ENCODE results near the gene SLC22A23.

The SLC22A23 gene

DNA sequence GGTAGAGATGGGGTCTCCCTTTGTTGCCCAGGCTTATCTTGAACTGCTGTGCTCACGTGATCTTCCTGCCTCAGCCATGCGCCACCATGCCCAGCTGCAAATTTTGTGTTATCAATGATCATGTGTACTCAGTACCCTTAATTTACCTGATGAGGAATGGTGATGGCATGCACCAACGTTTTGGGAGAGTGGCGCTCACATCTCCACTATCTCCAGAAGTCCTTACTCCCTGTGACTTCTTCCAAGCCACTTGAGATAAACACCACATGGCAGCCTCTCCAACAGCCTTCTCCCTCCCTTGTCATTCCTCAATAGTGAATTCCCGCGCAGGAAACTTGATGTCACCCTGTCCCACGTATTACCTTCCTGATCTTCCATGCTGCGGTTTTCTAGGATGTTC, 140.0 kb downstream of the SLC22A23 start:
- no peak for DNase-seq (ENCODE audit: low read depth)

GRCh38 chr6:3316331-3316730, 140.5 kb downstream of the SLC22A23 start:
- DNase-seq (ENCODE audit: low read depth), result no peak

DNA sequence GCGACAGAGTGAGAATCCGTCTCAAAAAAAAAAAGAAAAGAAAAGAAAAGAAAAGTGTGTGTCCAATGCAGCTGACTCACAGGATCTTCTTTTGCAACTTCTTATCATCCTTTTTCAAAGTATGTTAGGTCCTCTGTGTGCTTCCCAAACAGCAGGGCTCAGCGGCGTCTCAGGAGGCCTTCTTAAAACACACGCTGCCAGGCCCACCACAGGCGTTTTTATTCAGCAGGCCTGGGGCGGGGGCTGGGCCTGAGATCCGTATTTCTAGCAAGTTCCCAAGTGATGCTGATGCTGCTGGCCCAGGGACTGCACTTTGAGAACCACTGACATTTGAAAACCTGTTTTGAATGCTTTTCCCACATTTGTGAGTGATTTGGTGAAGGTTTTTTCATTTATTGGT, 141.0 kb downstream of the SLC22A23 start:
- no peak for DNase-seq (ENCODE audit: low read depth)

- DNase-seq (ENCODE audit: low read depth), result no peak
Measured at GRCh38 chr6:3314621-3315467, 142.0 kb downstream of the SLC22A23 start.

DNA sequence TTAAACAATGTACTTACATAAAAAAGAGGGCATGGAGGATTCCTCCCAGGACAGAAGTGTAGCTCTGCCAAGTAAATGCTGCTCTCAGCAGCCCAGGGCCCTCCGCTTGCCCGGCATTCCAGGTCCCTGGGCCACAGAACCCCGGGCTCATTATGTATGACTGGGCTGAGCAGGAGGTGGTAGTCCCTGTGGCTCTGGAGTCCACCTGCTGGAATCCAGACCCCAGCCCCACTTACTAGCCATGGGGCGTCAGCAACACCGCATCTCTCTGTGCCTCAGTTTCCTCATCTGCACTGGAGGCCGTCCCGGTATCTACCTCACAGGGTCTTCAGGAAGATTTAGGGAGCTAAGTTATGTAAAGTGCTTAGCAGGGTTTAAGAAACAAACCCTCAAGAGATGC, 142.7 kb downstream of the SLC22A23 start:
- DNase-seq (ENCODE audit: low read depth), result no peak

DNA sequence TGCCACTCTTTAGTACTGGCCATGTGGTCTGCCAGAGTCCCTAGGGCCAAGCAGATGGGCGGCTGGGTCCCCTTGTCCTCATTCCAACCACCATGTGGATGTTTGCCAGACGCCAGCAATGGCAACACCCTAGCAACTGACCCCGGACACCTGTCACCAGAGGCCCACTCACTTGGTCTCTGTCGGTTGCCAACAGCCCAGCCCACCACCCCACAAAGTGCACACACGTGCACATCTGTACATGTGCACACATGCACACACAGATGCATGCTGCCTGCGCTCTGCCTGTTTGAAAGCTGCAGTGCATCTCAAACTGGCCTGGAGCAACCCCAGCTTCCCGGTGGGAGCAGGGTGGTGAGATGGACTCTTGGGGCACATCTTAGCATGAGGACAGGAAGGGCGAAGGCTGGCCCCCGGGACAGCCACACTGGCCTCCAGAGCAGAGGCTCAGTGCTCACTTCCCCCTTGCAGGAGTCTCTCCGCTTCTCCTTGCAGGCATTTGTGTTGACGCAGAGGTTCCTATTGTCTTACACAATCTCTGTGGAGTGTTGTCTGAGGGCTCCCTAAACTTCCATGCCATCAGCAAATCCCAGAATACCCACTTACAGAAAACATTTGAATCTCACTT, 144.1 kb downstream of the SLC22A23 start:
- DNase-seq (ENCODE audit: low read depth), result no peak

GRCh38 chr6:3311826-3312225, 145.0 kb downstream of the SLC22A23 start:
- DNase-seq (ENCODE audit: low read depth), result no peak

DNA sequence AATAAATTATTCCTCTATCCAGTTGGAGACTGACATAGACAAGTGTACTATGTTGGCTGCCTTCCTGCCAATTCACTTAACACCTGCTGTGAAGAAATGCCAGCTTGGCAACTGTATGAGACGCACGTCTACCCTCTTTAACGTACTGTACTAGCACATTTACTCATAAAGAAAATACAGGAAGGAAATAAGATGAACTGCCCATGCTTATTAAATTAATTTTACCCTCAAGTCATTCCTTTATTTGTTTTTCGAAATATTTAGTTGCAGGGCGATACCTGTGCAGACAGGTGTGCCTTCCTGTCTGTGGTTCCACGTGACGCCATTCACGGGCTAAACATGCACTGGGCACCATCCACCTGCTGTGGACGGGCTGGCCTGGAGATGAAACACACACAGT, 146.1 kb downstream of the SLC22A23 start:
- no peak for DNase-seq (ENCODE audit: low read depth)

- no peak for DNase-seq (ENCODE audit: low read depth)
Measured at GRCh38 chr6:3310051-3310448, 146.8 kb downstream of the SLC22A23 start.

DNA sequence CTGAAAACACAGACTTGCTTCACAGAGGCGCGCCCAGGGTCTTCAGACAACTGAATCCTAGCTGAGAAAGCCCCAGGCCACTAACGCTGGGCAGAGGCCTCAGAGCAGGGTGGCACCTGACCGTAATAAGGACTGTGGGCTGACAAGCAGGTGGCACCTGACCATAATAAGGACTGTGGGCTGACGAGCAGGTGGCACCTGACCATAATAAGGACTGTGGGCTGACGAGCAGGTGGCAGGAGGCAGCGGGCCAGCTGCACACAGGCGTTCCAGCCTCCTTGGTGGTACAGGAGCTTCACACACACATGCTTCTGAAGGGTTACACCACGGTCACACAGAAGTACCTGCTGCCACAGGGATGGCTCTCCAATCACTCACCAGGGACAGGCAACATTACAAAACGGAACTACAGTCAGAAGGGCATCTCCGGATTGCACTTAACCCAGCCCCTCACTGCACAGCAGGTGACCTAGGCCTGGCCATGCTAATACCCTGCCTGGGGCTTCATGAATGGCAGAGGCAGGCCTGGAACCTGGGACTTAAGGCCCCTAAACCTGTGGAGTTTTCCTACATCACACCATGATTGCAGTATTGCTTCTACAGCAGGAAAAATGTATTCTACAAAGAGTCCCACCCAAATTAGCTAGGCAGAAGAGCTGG, 147.3 kb downstream of the SLC22A23 start:
- DNase-seq (ENCODE audit: low read depth), result no peak

- DNase-seq (ENCODE audit: low read depth), result no peak
Measured at GRCh38 chr6:3308106-3308505, 148.7 kb downstream of the SLC22A23 start.

DNA sequence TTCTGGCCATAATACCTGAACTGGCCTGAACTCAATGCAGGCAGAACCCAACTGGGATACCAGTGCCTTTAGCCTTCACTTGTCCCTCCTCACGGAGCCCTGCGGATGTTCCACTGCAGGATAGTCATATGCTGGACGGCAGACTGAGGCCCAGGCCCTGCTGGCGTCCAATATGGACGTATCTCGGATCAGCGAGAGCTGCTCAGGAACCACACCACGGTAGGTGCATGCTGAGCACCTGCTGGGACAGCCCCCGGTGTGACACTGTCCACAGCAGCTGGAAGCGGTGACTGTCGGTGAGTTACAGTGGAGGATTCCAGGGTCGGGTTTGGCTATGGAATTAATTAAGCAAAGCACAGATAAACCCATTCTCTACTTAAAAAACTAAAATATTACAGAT, 149.4 kb downstream of the SLC22A23 start:
- DNase-seq (ENCODE audit: low read depth), result no peak

DNA sequence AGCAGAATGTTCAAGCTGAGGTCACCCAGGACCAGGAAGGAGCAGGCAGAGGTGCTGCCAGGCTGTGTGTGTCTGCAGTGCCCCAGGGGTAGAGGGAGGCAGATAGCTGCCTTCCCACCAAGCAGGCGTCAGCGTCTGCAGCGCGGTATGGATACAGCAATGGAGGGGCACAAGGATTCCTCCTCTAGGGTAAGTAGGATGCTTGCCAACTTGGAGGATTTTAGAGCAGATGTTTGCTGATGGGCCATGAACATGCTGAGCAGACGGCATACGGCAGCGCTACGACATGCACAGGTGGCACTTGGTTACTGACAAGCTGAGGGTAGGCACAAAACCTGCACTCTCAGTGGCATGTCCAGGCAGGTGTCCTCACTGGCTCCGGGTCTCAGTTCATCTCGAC, 150.0 kb downstream of the SLC22A23 start:
- DNase-seq (ENCODE audit: low read depth), result no peak

DNA sequence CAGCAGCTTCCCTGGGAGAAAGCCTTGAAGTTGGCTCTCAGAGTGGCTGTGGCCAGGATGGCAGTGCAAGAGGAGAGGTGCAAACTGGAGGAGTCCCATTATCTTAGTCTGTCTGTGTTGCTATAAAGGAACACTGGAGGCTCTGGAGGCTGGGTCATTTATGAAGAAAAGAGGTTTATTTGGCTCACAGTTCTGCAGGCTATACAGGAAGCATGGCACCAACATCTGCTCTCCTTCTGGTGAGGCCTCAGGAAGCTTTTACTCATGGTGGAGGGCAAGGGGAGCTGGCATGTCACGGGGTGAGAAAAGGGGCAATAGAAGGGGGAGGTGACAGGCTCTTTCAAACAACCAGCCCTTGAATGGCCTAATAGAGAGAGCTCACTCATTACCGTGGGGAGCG, 151.0 kb downstream of the SLC22A23 start:
- DNase-seq (ENCODE audit: low read depth), result no peak

DNA sequence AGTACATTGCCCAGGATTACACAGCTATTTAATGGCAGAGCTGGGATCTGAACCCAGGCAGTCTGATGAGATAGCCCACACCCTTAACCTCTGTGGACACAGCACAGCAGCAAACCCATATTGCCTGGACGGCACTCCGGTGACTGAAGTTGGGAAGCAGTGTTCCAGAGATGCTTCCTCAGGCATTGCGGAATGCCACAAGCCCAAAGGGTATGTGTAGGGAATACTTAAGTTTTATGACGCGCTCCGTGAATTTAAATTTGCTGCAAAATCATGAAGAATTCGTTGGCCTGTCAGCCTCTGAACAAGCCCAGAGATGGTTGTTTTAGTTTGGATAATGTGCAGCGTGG, 151.7 kb downstream of the SLC22A23 start:
- DNase-seq (ENCODE audit: low read depth), result no peak

DNA sequence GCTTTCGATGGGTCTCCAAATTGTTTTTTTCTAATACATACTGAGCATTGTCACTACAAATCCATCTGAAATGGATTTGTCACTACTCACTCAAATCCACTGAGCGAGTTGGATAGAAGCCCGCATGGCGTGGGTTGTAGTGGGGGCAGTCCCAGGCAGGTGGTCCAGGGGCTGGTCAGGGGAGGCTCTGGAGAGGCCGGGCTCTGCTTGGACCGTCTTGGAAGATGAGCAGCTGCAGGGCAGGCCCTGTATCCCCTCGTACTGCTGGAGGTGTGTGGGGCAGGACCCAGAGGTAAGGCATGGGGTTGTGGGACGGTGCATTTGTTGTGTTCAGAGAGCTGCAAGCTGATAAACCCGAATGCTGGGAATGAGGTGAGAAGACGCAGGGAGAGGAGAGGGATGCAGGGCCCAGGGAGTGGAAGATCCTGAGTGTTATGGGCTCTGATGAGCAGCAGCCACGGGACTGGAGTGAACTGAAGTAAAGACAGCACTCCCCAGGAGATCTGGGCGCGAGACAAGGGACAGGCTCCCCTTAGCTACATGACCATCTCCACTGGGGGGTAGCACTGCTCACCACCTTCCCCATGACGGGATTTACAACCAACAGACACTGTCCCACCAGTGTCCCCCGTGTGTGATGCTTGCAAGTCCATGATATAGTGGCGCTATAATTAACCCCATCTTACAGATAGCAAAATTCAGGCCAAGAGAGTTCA, 152.2 kb downstream of the SLC22A23 start:
- DNase-seq (ENCODE audit: low read depth), result no peak

- no peak for DNase-seq (ENCODE audit: low read depth)
Measured at GRCh38 chr6:3303795-3304411, 152.9 kb downstream of the SLC22A23 start.

DNA sequence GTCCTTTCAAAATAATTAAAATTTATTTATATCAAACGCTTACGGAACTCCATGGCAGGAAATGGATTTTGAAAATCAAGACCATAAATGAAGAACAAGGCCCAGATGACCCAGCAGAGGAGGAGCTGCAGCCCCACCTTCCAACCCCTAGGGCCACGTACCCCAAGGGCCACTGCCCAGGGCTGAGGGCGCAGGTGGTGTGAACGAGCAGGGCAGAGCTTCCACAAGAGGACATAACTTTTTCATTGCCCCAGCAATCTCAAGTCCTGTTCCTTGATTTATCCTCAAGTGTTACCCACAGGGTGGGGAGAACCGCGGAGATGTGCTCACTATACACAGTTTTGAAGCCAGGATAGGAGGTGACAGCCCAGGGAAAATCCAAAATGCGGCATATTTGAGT, 155.3 kb downstream of the SLC22A23 start:
- no peak for DNase-seq (ENCODE audit: low read depth)

- DNase-seq (ENCODE audit: low read depth), result no peak
Measured at GRCh38 chr6:3299221-3299620, 157.6 kb downstream of the SLC22A23 start.

DNA sequence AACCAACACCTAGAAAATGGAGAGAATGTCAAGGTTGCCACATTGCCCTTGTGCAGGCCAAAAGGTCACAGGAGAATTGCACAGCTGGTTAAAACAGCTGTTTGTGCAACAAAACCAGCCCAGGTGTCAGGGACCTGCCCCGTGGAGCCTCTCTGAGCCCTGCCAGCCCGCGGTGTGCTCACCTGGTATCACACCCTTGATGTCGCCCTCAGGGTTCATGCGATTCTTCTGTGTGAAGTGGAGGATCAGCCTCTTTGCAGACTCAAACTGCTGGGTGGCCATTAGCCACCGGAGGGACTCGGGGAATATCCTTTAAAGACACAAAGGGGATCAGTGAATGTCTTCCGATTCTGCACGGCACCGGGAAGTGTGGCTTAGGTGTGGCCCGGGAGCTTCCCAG, 158.9 kb downstream of the SLC22A23 start:
- DNase-seq (ENCODE audit: low read depth), result no peak

DNA sequence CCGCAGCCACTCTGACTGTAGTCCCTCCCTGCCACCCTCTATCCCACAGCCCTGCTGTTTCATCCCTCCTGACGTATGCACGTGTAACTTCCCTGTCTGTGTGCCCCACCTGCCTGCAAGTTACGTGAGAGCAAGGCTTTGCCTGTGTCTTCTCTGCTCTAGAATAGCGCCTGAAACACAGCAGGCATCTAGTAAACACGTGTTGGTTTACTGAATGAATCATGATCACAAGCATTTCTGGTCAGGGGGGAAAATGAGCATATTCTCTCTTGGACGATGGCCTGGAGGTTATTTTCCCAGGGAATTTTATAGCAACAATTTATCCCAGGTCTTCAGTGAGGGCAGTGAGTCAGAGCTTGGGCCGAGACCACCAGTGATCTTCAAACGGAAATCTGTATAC, 159.8 kb downstream of the SLC22A23 start:
- DNase-seq (ENCODE audit: low read depth), result no peak

GRCh38 chr6:3296537-3296936, 160.3 kb downstream of the SLC22A23 start:
- DNase-seq (ENCODE audit: low read depth), result no peak
